GM23338 (cell line): ENCODE data around the gene FGF19. TPM values are rescaled to one million over a fixed set of nuclear protein-coding genes. Genes with fewer than 3 reads are reported as not detected.
A peak's percentile ranks its signal among the peaks of the same experiment; 100 is the strongest.

Experiments used
- ATAC-seq: fragments of 200-7000 bp; cut with Tn5 transposase; 3 replicates; pipeline ENCODE4 v1.9.1; 2020
- DNase-seq: peaks from one replicate; pipeline ENCODE4 v3.0.0-alpha.2; 2015; ENCODE audit warnings: low spot score
- H2AFZ ChIP-seq: fragments of 200-600 bp; sonication (generic); 2 replicates; pipeline ENCODE4 v1.8.0; 2016; ENCODE audit warnings: antibody characterized with exemption, mild to moderate bottlenecking, moderate library complexity
- H3F3A ChIP-seq: fragments of 200-600 bp; sonication (generic); replicated peaks from 2 replicates; pipeline ENCODE4 v1.8.0; 2017; ENCODE audit warnings: antibody characterized with exemption, mixed run types, low read depth
- H3K27ac ChIP-seq: fragments of 200-600 bp; sonication (generic); 2 replicates; pipeline ENCODE4 v1.6.1; 2016; ENCODE audit warnings: low read depth
- H3K27me3 ChIP-seq: fragments of 200-600 bp; sonication (generic); 2 replicates; pipeline ENCODE4 v1.8.0; 2016; ENCODE audit warnings: mild to moderate bottlenecking, mixed run types, moderate library complexity; ENCODE audit not compliant: insufficient read depth
- H3K36me3 ChIP-seq: fragments of 200-600 bp; sonication (generic); 2 replicates; pipeline ENCODE4 v1.8.0; 2016; ENCODE audit warnings: mild to moderate bottlenecking; ENCODE audit not compliant: insufficient read depth
- H3K4me1 ChIP-seq: fragments of 200-600 bp; sonication (generic); 2 replicates; pipeline ENCODE4 v1.8.0; 2016; ENCODE audit warnings: mild to moderate bottlenecking, moderate library complexity; ENCODE audit not compliant: insufficient read depth
- H3K4me2 ChIP-seq: fragments of 200-600 bp; sonication (generic); 2 replicates; pipeline ENCODE4 v1.7.1; 2017; ENCODE audit warnings: mixed run types
- H3K4me3 ChIP-seq: fragments of 200-600 bp; sonication (generic); 2 replicates; pipeline ENCODE4 v1.6.1; 2016; ENCODE audit warnings: mixed run types
- H3K79me2 ChIP-seq: fragments of 200-600 bp; sonication (generic); replicated peaks from 2 replicates; pipeline ENCODE4 v1.8.0; 2017; ENCODE audit warnings: mild to moderate bottlenecking; ENCODE audit not compliant: insufficient read depth
- H3K9me2 ChIP-seq: fragments of 200-600 bp; sonication (generic); 2 replicates; pipeline ENCODE4 v1.8.0; 2017; ENCODE audit not compliant: insufficient read depth
- H4K20me1 ChIP-seq: fragments of 200-600 bp; sonication (generic); replicated peaks from 2 replicates; pipeline ENCODE4 v1.8.0; 2017; ENCODE audit warnings: mild to moderate bottlenecking; ENCODE audit not compliant: insufficient read depth
- H3K27ac Mint-ChIP-seq: 2 replicates; pipeline ENCODE4 v1.8.0; 2020; ENCODE audit warnings: inconsistent platforms, mild to moderate bottlenecking, moderate library complexity, mixed read lengths
- H3K27me3 Mint-ChIP-seq: 3 replicates; pipeline ENCODE4 v1.8.0; 2022; ENCODE audit warnings: low read depth, mild to moderate bottlenecking, moderate library complexity, mixed read lengths, inconsistent platforms; ENCODE audit not compliant: insufficient read depth, poor library complexity
- H3K36me3 Mint-ChIP-seq: 3 replicates; pipeline ENCODE4 v1.8.0; 2021; ENCODE audit warnings: low read depth, mild to moderate bottlenecking, inconsistent platforms, moderate library complexity, mixed read lengths
- H3K4me1 Mint-ChIP-seq: 3 replicates; pipeline ENCODE4 v1.8.0; 2020; ENCODE audit warnings: mild to moderate bottlenecking, inconsistent platforms, mixed read lengths
- H3K4me3 Mint-ChIP-seq: 3 replicates; pipeline ENCODE4 v1.8.0; 2021; ENCODE audit warnings: moderate library complexity, mild to moderate bottlenecking, inconsistent platforms, mixed read lengths
- H3K9me3 Mint-ChIP-seq: 3 replicates; pipeline ENCODE4 v1.8.0; 2020; ENCODE audit warnings: moderate library complexity, mild to moderate bottlenecking, inconsistent platforms, mixed read lengths
- CREB1 ChIP-seq: fragments of 250-450 bp; sonication (Bioruptor Pico); IDR thresholded peaks from 2 replicates; pipeline ENCODE4 v1.5.0; 2020; ENCODE audit warnings: low read depth, mild to moderate bottlenecking, moderate library complexity
- CTCF ChIP-seq, 2 experiments: fragments of 200-600 bp in 1 of 2; sonication (generic) in 1 of 2; conservative IDR thresholded peaks; 2 replicates each; pipeline versions ENCODE4 v1.5.1 to v1.6.1; 2016 to 2017; ENCODE audit warnings: antibody characterized with exemption in 2 of 2, low read depth in 2 of 2, mild to moderate bottlenecking in 2 of 2, moderate library complexity in 1 of 2
- ETS1 ChIP-seq: IDR thresholded peaks from 2 replicates; pipeline ENCODE4 v1.6.1; 2016; ENCODE audit warnings: antibody characterized with exemption
- EZH2 ChIP-seq: fragments of 200-600 bp; sonication (generic); IDR thresholded peaks from one replicate; pipeline ENCODE4 v1.8.0; 2017; ENCODE audit warnings: antibody characterized with exemption, mild to moderate bottlenecking, low read depth; ENCODE audit not compliant: unreplicated experiment
- EZH2phosphoT487 ChIP-seq: fragments of 200-600 bp; sonication (generic); IDR thresholded peaks from one replicate; pipeline ENCODE4 v1.8.1; 2018; ENCODE audit warnings: antibody characterized with exemption; ENCODE audit not compliant: unreplicated experiment
- JUNB ChIP-seq: IDR thresholded peaks from one replicate; pipeline ENCODE4 v1.6.1; 2016; ENCODE audit warnings: antibody characterized with exemption; ENCODE audit not compliant: unreplicated experiment
- NANOG ChIP-seq: IDR thresholded peaks from 2 replicates; pipeline ENCODE4 v1.6.1; 2016; ENCODE audit warnings: antibody characterized with exemption, borderline replicate concordance
- POLR2AphosphoS5 ChIP-seq: IDR thresholded peaks from 2 replicates; pipeline ENCODE4 v1.6.1; 2016; ENCODE audit warnings: antibody characterized with exemption, low read depth
- REST ChIP-seq: IDR thresholded peaks from one replicate; pipeline ENCODE4 v1.6.1; 2018; ENCODE audit warnings: antibody characterized with exemption; ENCODE audit not compliant: unreplicated experiment
- STAT1 ChIP-seq: IDR thresholded peaks from one replicate; pipeline ENCODE4 v1.6.1; 2016; ENCODE audit warnings: antibody characterized with exemption; ENCODE audit not compliant: unreplicated experiment
- ZNF114 ChIP-seq: fragments of 250-450 bp; sonication (Bioruptor Pico); IDR thresholded peaks from 2 replicates; pipeline ENCODE4 v1.5.0; 2020; ENCODE audit warnings: mild to moderate bottlenecking, moderate library complexity
- ZNF331 ChIP-seq: fragments of 250-450 bp; sonication (Bioruptor Pico); IDR thresholded peaks from 2 replicates; pipeline ENCODE4 v1.5.0; 2020; ENCODE audit warnings: low read depth, mild to moderate bottlenecking, moderate library complexity
- ZNF462 ChIP-seq: fragments of 250-450 bp; sonication (Bioruptor Pico); IDR thresholded peaks from 2 replicates; pipeline ENCODE4 v1.5.0; 2020; ENCODE audit warnings: mild to moderate bottlenecking, moderate library complexity
- polyA plus RNA-seq: library from polyadenylated mRNA; unstranded; fragments of >200 nt; fragmentation: Nextera tagmentation; extraction: Ambion mirVana; gene quantifications from 2 replicates; pipeline ENCODE4 v1.2.1, GENCODE V29; 2016
- total RNA-seq: library from RNA; depleted of rRNA; stranded (reverse); fragments of >200 nt; shearing (Covaris generic); gene quantifications from 2 replicates; pipeline ENCODE4 v1.2.3, GENCODE V29; 2014

FGF19 gene
- total and polyA plus RNA-seq, 2 experiments from 2014 or later, result 21.7 to 36.1 TPM

GRCh38 chr11:69674886-69675714 is 28.7 kb downstream of the FGF19 start, which contains the start of gene LTO1:
Gene LTO1 (minus strand): TSS chr11:69675353. CDS start chr11:69675239, 114 bp downstream.
- peak within 1 kb of the TSS; percentile 99 for H3K4me2 ChIP-seq
- Mint-ChIP-seq H3K27ac (peak within 1 kb of the TSS; percentile 72; the same call in 1 of the 2 replicates), H3K4me1 (peaks cover 9% of the 10 kb centered on the region; the same call in 2 of the 3 replicates), H3K36me3 (peaks cover 22% of the 10 kb centered on the region), H3K4me3 (peak within 1 kb of the TSS; percentile 91), H3K9me3 (no peaks in the 10 kb centered on the region), H3K27me3 (peaks cover 6% of the 10 kb centered on the region)
- no peak for TF ChIP-seq CTCF (conservative IDR thresholded peaks at IDR 0.05; ENCODE audit: low read depth in 2 of 2)
- peak; percentile 79 for TF ChIP-seq ETS1
- no peak for TF ChIP-seq STAT1
- no peak for TF ChIP-seq EZH2
- TF ChIP-seq EZH2phosphoT487, result no peak
- peak; percentile 84 for TF ChIP-seq POLR2AphosphoS5
- no peak for TF ChIP-seq ZNF462
- TF ChIP-seq CREB1 (CRISPR knock-in tag), result no peak
- no peak for TF ChIP-seq REST
- TF ChIP-seq NANOG, result no peak
- no peak for TF ChIP-seq ZNF331 (CRISPR knock-in tag)
- TF ChIP-seq JUNB, result no peak
- TF ChIP-seq ZNF114 (CRISPR knock-in tag), result no peak
- H4K20me1 ChIP-seq, result peaks cover 4% of the 10 kb centered on the region; the same call in 1 of the 2 replicates
- no peaks in the 10 kb centered on the region for H3K27me3 ChIP-seq
- H3K79me2 ChIP-seq, result peaks cover 27% of the 10 kb centered on the region
- no peaks in the 10 kb centered on the region for H3K9me2 ChIP-seq
- H3F3A ChIP-seq, result peaks cover 13% of the 10 kb centered on the region; the same call in 1 of the 2 replicates
- DNase-seq (peak; percentile 95), ATAC-seq (peak; percentile 92)
- no peaks in the 10 kb centered on the region; the same call in 1 of the 2 replicates for H3K36me3 ChIP-seq
- H3K4me1 ChIP-seq, result peaks cover 6% of the 10 kb centered on the region
- peak within 1 kb of the TSS; percentile 83 for H2AFZ ChIP-seq
- H3K4me3 ChIP-seq, result peak within 1 kb of the TSS; percentile 92
- no peak within 1 kb of the TSS for H3K27ac ChIP-seq
